ENCODE results near the gene DAB1. TPM values are rescaled to one million over a fixed set of nuclear protein-coding genes. Genes with fewer than 3 reads are reported as not detected.

The DAB1 gene
- total RNA-seq, 1 experiment from 2014 or later = not detected

GRCh38 chr1:57033222-57034001, 390.4 kb downstream of the DAB1 start:
- Histone ChIP-seq H3K4me1 (ENCODE audit: control insufficient read depth in 1 of 2, insufficient read depth in 2 of 2, low read length in 2 of 2) (no peaks in the 10 kb centered on the region), H2AFZ (ENCODE audit: low read depth, low read length, poor library complexity, severe bottlenecking) (no peak overlapping the region), H3K4me2 (ENCODE audit: low read length) (no peak overlapping the region), H3K9ac (ENCODE audit: low read length) (no peak overlapping the region), H3K9me2 (ENCODE audit: insufficient read depth) (no peaks in the 10 kb centered on the region), H4K20me1 (ENCODE audit: insufficient read depth) (no peaks in the 10 kb centered on the region), H3K4me3 (replicated peaks in 1 of 2; ENCODE audit: low read depth in 1 of 2, low read length in 2 of 2) (no peak overlapping the region), H3K36me3 (ENCODE audit: control insufficient read depth in 1 of 2, insufficient read depth in 2 of 2, low read length in 2 of 2) (no peaks in the 10 kb centered on the region), H3K79me2 (ENCODE audit: insufficient read depth, low read length) (no peaks in the 10 kb centered on the region), H3K27me3 (ENCODE audit: insufficient read depth, low read length) (no peaks in the 10 kb centered on the region), H3K9me3 (ENCODE audit: control insufficient read depth in 1 of 2, insufficient read depth in 1 of 2, low read depth in 1 of 2, low read length in 2 of 2) (no peaks in the 10 kb centered on the region), H3K27ac (ENCODE audit: low read depth, low read length) (no peak overlapping the region)
- BruUV-seq (replicated peaks) = no TSS peak
- ATAC-seq = no peak
- TF ChIP-seq ZFX (IDR thresholded peaks at IDR 0.05) (no peak), EZH2phosphoT487 (IDR thresholded peaks at IDR 0.05; ENCODE audit: borderline replicate concordance) (no peak), FOSL1 (IDR thresholded peaks at IDR 0.05; ENCODE audit: low read depth) (no peak), SP1 (IDR thresholded peaks at IDR 0.05; ENCODE audit: low read depth) (no peak), SIN3A (IDR thresholded peaks at IDR 0.05; ENCODE audit: low read depth) (no peak), EGR1 (IDR thresholded peaks at IDR 0.05; ENCODE audit: low read depth) (no peak), YY1 (IDR thresholded peaks at IDR 0.05; ENCODE audit: extremely low read depth, insufficient replicate concordance, low read depth, low read length) (no peak)
- intact Hi-C loops (cut with micrococcal nuclease) = no loop called here
- RAD21 ChIA-PET (ENCODE audit: low non-redundant PET in 1 of 2, low total read pairs in 2 of 2, uncharacterized antibody in 2 of 2, unreplicated experiment in 2 of 2) = no interaction called here
- POLR2A ChIA-PET = no interaction called here
- CTCF ChIA-PET = no interaction called here
- no peak for DNase-seq (ENCODE audit: low read depth, low spot score)

- Histone ChIP-seq H3K4me2 (ENCODE audit: low read length) (no peak overlapping the region), H3K27ac (ENCODE audit: low read depth, low read length) (no peak overlapping the region), H3K4me3 (replicated peaks in 1 of 2; ENCODE audit: low read depth in 1 of 2, low read length in 2 of 2) (no peak overlapping the region), H3K4me1 (ENCODE audit: control insufficient read depth in 1 of 2, insufficient read depth in 2 of 2, low read length in 2 of 2) (no peaks in the 10 kb centered on the region), H3K79me2 (ENCODE audit: insufficient read depth, low read length) (no peaks in the 10 kb centered on the region), H4K20me1 (ENCODE audit: insufficient read depth) (no peaks in the 10 kb centered on the region), H3K27me3 (ENCODE audit: insufficient read depth, low read length) (peaks cover 9% of the 10 kb centered on the region; the same call in 1 of the 2 replicates), H3K9me2 (ENCODE audit: insufficient read depth) (no peaks in the 10 kb centered on the region), H2AFZ (ENCODE audit: low read depth, low read length, poor library complexity, severe bottlenecking) (no peak overlapping the region), H3K9ac (ENCODE audit: low read length) (no peak overlapping the region), H3K9me3 (ENCODE audit: control insufficient read depth in 1 of 2, insufficient read depth in 1 of 2, low read depth in 1 of 2, low read length in 2 of 2) (no peaks in the 10 kb centered on the region), H3K36me3 (ENCODE audit: control insufficient read depth in 1 of 2, insufficient read depth in 2 of 2, low read length in 2 of 2) (no peaks in the 10 kb centered on the region)
- ChIA-PET POLR2A (no interaction called here), RAD21 (ENCODE audit: low non-redundant PET in 1 of 2, low total read pairs in 2 of 2, uncharacterized antibody in 2 of 2, unreplicated experiment in 2 of 2) (no interaction called here), CTCF (no interaction called here)
- intact Hi-C loops (cut with micrococcal nuclease) = no loop called here
- ATAC-seq = no peak
- DNase-seq (ENCODE audit: low read depth, low spot score) = no peak
- no TSS peak for BruUV-seq (replicated peaks)
- no peak for TF ChIP-seq CBX3 (IDR thresholded peaks at IDR 0.05; ENCODE audit: low read depth)
- no peak for TF ChIP-seq SRF (IDR thresholded peaks at IDR 0.05; ENCODE audit: low read depth)
- no peak for TF ChIP-seq POLR2AphosphoS5 (IDR thresholded peaks at IDR 0.05; ENCODE audit: low read depth, low read length)
- no peak for TF ChIP-seq ZNF274 (IDR thresholded peaks at IDR 0.05; ENCODE audit: low read depth, low read length)
- no peak for TF ChIP-seq EGR1 (IDR thresholded peaks at IDR 0.05; ENCODE audit: low read depth)
- no peak for TF ChIP-seq POLR2A (IDR thresholded peaks at IDR 0.05; ENCODE audit: borderline replicate concordance, extremely low read depth, insufficient read depth, insufficient read length)
- TF ChIP-seq TCF7L2 (IDR thresholded peaks at IDR 0.05; ENCODE audit: borderline replicate concordance, extremely low read depth, insufficient read depth, insufficient read length) = no peak
- no peak for TF ChIP-seq REST (IDR thresholded peaks at IDR 0.05; ENCODE audit: low read depth)
- TF ChIP-seq MAX (IDR thresholded peaks at IDR 0.05) = no peak
- TF ChIP-seq EZH2phosphoT487 (IDR thresholded peaks at IDR 0.05; ENCODE audit: borderline replicate concordance) = no peak
- TF ChIP-seq RAD21 (IDR thresholded peaks at IDR 0.05; ENCODE audit: low read depth) = no peak
- TF ChIP-seq SIN3A (IDR thresholded peaks at IDR 0.05; ENCODE audit: low read depth) = no peak
- no peak for TF ChIP-seq ELF1 (IDR thresholded peaks at IDR 0.05; ENCODE audit: borderline replicate concordance, low read depth)
- no peak for TF ChIP-seq FOSL1 (IDR thresholded peaks at IDR 0.05; ENCODE audit: low read depth)
Observed at GRCh38 chr1:57026624-57027354, 397.1 kb downstream of the DAB1 start.

Data from HCT116 (cell line).